HPDE6-E6E7 (cell line): Measurements from ENCODE around the gene HDAC4.
"Not testable (repeated sequence)": the region's sequence is repeated elsewhere in the genome, so short reads cannot be mapped to it uniquely, and the experiment has no call there.

Source experiments
- DNase-seq: peaks from one replicate; pipeline ENCODE4 v3.0.0; 2011; ENCODE audit warnings: missing footprints; ENCODE audit errors: extremely low spot score

Gene HDAC4

GRCh38 chr2:239047420-239047819, 353.4 kb downstream of the HDAC4 start:
- DNase-seq: no peak

- DNase-seq: no peak
These were observed 354.0 kb downstream of the HDAC4 start for GRCh38 chr2:239046822-239047221.

GRCh38 chr2:239044336-239044735, 356.5 kb downstream of the HDAC4 start:
- no peak for DNase-seq

GRCh38 chr2:239043326-239043725, 357.5 kb downstream of the HDAC4 start:
- no peak for DNase-seq

DNA sequence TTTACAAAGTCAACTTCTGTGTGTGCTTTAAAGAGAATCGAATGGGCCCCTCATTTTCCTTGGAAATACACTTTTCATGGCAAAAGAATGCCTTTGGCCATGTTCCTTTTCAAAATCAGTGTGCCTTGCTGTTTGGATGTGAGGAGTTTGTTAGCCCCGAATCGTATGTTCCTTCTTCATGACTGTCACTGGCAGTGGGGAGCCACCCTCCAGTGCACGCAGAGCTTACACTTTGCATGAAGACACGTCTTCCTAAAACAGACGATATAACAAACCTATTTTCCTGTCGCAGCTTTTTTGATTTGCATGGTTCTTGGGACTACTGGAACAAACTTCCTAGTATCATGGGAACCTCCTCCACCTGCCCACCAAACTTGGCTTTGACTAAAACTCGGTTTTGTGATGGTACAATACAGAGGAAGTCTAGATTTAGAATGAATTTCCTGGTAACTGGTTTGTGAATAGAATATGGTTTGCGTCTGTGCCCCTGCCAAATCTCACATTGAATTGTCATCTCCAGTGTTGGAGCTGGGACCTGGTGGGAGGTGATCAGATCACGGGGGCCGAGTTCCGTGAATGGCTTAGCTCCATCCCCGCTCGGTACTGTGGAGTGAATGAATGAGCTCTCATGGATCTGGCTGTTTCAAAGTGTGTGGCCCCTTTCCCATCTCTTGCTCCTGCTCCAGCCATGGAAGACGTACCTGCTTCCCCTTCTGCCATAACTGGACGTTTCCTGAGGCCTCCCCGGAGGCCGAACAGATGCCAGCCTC, 358.1 kb downstream of the HDAC4 start:
- DNase-seq: no peak

DNA sequence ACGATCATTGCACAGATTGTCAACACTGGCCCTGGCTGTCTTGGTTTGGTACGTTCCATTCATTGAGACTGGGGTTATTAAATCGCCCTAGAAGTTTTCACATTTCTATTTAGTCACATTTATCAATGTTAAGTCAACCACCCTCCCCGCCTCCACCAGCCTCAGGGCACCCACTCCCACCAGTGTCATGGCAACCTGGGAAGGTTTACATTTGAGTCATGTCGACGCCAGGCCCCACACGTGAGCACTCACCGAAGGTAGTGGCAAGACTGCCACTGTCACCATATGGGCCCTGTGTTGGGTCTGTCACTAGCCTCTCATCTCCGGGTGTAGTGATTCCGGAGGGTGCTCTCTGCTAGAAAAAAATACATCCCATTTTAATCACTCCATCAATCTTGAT, 358.8 kb downstream of the HDAC4 start:
- no peak for DNase-seq

- DNase-seq: no peak
These were observed 359.8 kb downstream of the HDAC4 start for GRCh38 chr2:239041062-239041461.

DNA sequence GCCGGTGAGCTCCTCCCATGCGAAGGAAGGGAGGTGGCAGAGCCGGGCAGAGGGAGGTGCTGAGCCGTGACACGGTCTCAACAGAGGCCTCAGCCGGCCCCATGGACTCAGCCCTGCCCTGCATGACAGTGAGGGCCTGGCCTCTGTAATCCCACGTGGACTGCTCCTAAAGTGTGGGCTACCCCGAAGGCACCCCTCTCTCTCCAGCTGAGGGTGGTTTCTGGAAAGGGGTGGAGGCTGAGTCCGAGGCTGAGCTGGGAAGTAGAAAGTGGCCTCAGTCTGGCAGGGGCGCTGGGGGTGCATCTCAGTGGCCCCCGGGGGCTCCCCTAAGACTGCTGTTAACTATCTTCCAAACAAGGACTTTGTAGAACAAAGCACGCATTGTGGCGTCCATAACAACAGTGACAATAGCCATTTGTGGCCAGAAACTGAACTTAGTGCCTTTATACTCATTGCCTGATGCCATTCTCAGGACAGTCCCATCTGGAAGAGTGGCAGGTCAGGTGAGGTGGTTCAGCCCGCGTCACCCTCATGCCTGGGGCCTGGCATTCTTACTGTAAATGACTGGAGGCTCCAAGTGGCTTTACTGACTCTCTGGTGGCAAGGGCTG, 360.6 kb downstream of the HDAC4 start:
- DNase-seq: no peak

GRCh38 chr2:239039479-239039861, 361.4 kb downstream of the HDAC4 start:
- no peak for DNase-seq

- no peak for DNase-seq
These were observed 361.9 kb downstream of the HDAC4 start for GRCh38 chr2:239038773-239039478.

DNA sequence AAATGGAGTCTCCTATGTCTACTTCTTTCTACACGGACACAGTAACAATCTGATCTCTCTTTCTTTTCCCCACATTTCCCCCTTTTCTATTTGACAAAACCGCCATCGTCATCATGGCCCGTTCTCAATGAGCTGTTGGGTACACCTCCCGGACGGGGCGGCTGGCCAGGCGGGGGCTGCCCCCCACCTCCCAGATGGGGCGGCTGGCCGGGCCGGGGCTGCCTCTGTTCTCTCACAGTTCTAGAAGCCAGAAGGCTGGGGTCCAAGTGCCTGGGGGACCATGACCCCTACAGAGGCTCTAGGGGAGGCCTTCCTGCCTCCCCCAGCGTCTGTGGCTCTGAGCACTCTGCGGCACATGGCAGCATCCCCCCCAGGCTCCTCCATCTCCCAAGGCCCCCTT, 362.5 kb downstream of the HDAC4 start:
- not testable (repeated sequence) for DNase-seq

GRCh38 chr2:239037559-239037910, 363.3 kb downstream of the HDAC4 start:
- no peak for DNase-seq

GRCh38 chr2:239036819-239037558, 363.8 kb downstream of the HDAC4 start:
- DNase-seq: no peak

- DNase-seq: no peak
These were observed 364.7 kb downstream of the HDAC4 start for GRCh38 chr2:239035997-239036731.

DNA sequence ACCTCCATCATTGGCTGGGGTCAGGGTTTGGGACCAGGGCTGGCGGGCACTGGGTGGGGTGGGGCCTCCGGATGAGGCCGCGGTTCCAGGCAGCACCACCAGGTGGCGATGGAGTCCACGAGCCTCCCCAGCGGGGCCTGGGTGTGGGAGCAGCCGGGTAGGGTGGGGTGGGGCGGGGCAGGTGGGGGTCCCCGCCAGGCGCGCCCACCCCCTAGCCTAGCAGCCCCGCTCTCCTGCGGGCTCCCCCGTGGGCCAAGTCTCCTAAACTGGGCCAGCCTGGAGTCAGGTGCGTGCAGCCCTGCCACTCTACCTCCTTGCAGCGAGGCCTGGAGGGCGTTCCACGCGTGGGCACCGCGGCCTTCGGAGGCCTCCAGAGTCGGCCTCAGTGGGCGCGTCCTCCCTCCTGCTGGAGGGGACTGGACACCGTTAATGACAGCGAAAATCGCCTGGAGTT, 365.4 kb downstream of the HDAC4 start:
- peak; percentile 68 for DNase-seq

- DNase-seq: no peak
These were observed 366.1 kb downstream of the HDAC4 start for GRCh38 chr2:239034561-239035341.

DNA sequence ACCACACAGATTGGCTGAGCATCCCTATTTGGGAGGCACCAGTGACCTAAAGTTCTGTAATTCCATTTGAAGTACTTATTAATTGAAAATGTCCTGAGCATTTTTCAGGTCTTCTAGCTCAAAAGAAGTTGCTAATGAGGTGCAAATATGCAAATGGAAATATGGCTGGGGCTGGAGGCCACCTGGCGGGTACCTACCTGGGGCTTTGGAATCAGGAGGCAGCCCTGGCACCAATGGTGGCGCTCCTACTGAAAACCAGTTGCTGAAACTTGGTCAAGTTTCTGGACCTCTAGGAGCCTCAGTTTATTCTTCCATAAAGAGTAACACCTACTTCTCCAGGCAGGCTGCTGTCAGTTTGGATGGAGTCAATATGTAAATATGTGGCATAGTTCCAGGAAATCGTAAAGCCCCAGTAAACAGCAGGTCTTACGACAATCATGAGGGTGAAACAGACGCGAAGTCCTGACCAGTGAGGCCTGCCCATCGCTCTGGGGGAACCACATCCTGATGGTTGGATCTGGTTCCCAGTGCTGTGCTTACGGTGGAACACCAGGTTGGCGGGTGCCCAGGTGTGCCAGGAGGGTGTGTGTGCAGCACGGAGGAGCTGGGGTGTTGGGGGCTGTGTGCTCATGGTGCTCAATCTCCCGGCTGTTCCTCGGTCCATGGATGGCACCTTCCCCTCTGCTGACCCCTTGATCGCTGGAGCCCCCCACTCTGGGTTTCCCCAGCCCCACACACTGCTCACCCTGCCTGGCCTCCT, 366.8 kb downstream of the HDAC4 start:
- DNase-seq: no peak

GRCh38 chr2:239029958-239030357, 370.9 kb downstream of the HDAC4 start:
- no peak for DNase-seq

- no peak for DNase-seq
These were observed 372.6 kb downstream of the HDAC4 start for GRCh38 chr2:239028253-239028619.
